ENCODE results near the gene TPRN. TPM values are rescaled to one million over a fixed set of nuclear protein-coding genes. Genes with fewer than 3 reads are reported as not detected.

The TPRN gene
- total RNA-seq, 2 experiments from 2014 or later, result 11.1 to 11.9 TPM

DNA sequence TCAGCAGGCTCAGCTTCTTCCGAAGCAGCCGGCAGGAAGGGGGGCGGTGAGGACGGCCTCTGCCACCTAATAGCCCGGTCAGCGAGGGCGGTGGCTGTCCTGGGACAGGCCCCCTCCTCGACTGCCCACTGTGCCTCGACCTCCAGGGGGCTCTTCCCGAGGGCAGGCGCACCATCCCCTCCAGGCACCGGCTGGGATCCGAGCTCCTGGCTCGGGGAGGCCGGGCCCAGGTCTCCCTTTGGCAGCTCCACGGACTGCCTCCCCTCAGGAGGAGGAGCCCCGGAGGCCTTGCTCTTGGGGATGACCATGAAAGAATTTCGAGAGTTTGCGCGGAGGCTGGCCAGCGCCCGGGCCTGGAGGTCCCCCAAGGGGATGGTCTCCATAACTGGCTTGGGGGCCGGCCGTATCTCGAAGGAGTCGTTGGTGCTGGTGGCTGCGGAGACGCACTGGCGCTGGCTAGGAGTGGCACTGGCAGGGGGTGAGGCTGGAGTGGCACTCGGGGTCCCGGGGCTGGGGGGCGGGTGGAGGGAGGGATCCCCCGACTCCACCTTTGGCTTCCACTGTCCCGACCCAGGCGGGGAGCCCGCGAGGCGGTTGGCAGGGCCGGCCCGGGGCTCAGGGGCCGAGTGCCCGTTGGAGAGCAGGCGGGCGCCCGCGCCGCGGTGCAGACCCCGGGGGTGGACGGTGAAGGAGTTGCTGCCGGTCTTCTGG lies 975 bp downstream of the TPRN start:
- POLR2A ChIA-PET, result interaction anchor here (1.8 kb wide), 1 partner anchor 11 kb away, joined by 4 read pairs; the partner anchor contains the start of genes ANAPC2 and SSNA1

DNA sequence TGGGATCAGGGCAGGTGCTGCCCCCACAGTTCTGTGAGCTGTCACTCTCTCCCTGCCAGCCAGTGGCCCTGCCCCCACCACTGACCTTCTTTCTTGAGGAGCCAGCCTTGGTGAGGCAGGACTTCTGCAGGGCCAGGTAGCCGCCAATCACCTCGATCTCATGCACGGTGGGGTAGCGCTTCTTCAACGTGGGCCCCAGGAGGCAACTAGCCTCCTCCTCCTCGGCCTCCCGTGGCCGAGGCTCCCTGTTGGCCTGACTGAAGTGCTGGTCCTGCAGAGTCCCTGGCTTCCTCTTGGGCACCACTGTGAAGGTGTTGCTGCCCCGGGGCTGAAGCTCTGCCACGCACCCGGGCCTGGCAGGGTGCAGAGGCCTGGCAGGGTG lies 1.6 kb downstream of the TPRN start:
- CTCF ChIA-PET, result interaction anchor here (0.6 to 1.6 kb wide), 3 partner anchors 10 to 150 kb away, joined by 3 to 6 read pairs (median 5); partner anchors contain the start of genes ANAPC2 and SSNA1
- POLR2A ChIA-PET, result interaction anchor here (1.8 kb wide), 1 partner anchor 10 kb away, joined by 4 read pairs; the partner anchor contains the start of genes ANAPC2 and SSNA1

More for the DNA sequence above, 975 bp downstream of the TPRN start:
- CTCF ChIA-PET, result interaction anchor here (0.6 to 1.6 kb wide), 2 partner anchors 37 to 150 kb away, joined by 3 to 6 read pairs; no protein-coding TSS in a partner anchor

DNA sequence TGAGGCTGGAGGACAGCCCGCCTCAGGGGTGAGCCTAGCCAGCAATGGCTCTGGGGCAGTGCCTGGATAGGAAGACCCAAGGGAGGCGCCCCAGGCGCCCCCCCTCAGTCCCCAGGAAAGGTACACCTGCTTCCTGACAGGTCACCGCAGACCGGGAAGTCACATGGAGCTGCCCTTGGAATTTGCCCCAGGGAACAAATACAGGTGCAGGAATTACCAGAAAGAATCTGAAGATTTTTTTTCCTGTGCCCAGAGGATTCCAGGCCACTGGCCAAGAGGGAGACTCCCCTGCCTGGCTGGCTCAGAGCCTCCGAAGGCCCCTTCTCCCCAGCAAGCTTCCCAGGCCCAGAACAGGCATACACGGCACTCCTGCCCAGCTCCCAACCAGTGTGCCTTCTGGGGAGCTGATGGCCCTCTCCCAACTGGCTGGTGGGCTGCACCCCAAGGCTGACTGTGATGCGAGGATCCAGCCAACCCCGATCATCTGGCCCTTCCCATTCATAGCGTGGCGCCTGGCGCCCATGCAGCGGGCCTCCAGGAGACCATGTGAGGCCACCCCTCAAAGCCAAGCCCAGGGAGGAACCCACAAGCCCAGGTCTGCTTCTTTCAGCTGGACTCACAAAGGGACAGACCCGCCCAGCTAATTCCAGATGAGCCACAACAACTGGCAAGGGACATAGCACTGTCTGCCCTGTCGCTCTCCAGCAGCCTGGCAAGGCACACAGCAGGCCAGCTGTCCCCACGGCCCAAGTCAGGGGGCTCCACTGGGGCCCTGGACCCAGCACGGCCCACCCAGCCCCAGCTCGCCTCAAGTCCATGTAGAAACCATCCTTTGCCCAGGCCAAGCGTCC lies 2.3 kb downstream of the TPRN start:
- POLR2A ChIA-PET, result interaction anchor here (1.8 kb wide), 1 partner anchor 10 kb away, joined by 4 read pairs; the partner anchor contains the start of genes ANAPC2 and SSNA1
- CTCF ChIA-PET, result interaction anchor here (0.8 to 1.6 kb wide), 3 partner anchors 9 to 38 kb away, joined by 3 to 6 read pairs (median 5); partner anchors contain the start of genes ANAPC2 and SSNA1

DNA sequence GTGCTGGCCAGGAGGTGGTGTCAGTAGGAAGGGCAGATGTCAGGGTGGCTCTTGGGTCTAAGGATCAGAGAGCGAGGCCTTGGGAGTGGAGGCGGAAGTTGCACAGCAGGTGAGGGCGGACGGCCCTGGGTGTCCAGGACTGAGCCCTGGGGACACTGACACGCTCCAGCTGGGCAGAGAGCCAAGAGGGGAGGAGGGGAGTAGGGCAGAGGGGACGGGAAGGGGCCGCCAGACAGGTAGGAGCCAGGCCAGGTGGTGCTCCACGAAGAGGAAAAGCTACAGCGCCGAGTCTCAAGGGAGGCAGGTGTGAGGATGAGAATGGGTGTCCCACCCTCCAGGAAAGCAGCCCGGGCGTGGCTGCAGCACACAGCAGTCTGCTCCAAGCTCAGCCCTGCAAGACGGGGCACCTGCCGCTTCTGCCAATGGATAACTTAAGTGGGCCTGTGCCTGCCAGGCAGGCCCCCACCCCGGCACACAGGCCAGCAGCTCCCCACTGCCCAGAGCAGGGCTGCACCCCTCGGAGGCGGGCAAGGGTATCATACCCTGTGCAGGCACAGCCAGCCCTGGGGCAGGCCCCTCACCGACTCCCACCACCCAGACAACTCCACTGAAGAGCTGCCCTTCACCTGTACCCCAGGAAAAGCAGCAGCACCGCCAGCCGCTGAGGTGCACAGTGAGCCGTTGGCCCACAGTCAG lies 4.9 kb downstream of the TPRN start:
- ChIA-PET CTCF (interaction anchor here (0.6 to 1.4 kb wide), 4 partner anchors 7 to 81 kb away, joined by 3 to 4 read pairs (median 3); partner anchors contain the start of genes ANAPC2, DPP7, NDOR1 and SSNA1), POLR2A (interaction anchor here (0.5 kb wide), 1 partner anchor 398 kb away, joined by 3 read pairs; no protein-coding TSS in a partner anchor)

GRCh38 chr9:137194909-137195308 lies 5.6 kb downstream of the TPRN start:
- CTCF ChIA-PET, result interaction anchor here (1.0 to 1.4 kb wide), 2 partner anchors 10 to 80 kb away, joined by 3 to 4 read pairs; partner anchors contain the start of genes DPP7, NDOR1 and TMEM203
- POLR2A ChIA-PET, result no interaction called here

DNA sequence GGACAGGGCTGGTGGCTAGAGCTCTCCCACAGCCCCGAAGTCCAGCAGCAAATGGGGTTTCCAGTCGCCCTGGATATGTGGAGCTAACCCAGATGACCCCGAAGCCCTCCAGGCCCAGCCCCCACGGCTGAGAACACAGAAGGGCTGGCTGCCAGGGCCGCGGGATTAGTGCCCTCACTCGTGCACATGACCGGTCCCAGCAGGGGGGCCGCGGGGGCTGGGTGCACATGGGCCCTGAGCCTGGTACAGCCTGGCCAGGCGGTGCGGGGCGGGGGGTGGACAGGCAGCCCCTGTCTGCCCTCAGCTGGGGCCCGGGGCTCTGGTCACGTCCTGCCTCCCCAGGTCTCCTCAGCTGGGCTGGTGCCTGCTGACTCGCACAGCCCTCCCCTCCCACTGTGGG lies 6.2 kb downstream of the TPRN start:
- ChIA-PET CTCF (interaction anchor here (1.2 to 1.4 kb wide), 2 partner anchors 10 to 11 kb away, joined by 3 to 4 read pairs; partner anchors contain the start of genes NDOR1 and TMEM203), POLR2A (no interaction called here)

DNA sequence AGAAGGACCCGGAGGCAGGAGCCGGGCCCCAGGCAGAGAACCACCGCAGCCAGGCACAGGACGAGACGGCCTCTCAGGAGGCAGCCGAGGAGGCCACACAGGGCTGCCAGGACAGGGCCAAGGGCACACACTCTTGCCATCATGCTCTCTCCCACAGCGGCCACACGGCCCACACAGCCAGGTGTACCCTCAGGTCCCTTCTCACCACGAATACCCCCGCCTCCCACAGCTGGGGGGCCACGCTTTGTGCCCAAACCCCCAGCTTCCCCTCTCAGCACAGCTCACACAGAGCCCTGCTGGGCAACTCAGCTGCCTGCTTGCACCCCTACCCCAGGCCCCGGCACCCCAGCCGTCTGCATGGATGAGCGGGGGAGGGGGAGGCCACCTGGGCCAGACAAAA lies 6.8 kb downstream of the TPRN start:
- ChIA-PET CTCF (interaction anchor here (1.2 kb wide), 1 partner anchor 10 kb away, joined by 3 read pairs; no protein-coding TSS in a partner anchor), POLR2A (no interaction called here)

- ChIA-PET CTCF (interaction anchor here (1.7 kb wide), 1 partner anchor 44 kb away, joined by 4 read pairs; no protein-coding TSS in a partner anchor), POLR2A (interaction anchor here (0.6 kb wide), 1 partner anchor 55 kb away, joined by 5 read pairs; no protein-coding TSS in a partner anchor)
These were observed 7.7 kb downstream of the TPRN start for GRCh38 chr9:137192859-137193258.

GRCh38 chr9:137192448-137192780 lies 8.1 kb downstream of the TPRN start:
- ChIA-PET CTCF (interaction anchor here (0.5 to 1.7 kb wide), 2 partner anchors 44 to 67 kb away, joined by 4 to 5 read pairs; no protein-coding TSS in a partner anchor), POLR2A (interaction anchor here (0.6 kb wide), 1 partner anchor 56 kb away, joined by 5 read pairs; no protein-coding TSS in a partner anchor)

- ChIA-PET CTCF (interaction anchor here (0.5 to 1.7 kb wide), 2 partner anchors 45 to 66 kb away, joined by 4 to 5 read pairs; no protein-coding TSS in a partner anchor), POLR2A (interaction anchor here (0.6 kb wide), 1 partner anchor 63 kb away, joined by 3 read pairs; no protein-coding TSS in a partner anchor)
These were observed 8.7 kb downstream of the TPRN start for GRCh38 chr9:137191691-137192447.

- POLR2A ChIA-PET, result interaction anchor here (0.6 kb wide), 1 partner anchor 63 kb away, joined by 3 read pairs; no protein-coding TSS in a partner anchor
- CTCF ChIA-PET, result no interaction called here
These were observed 9.3 kb downstream of the TPRN start for GRCh38 chr9:137191245-137191644.

GRCh38 chr9:137190315-137190856 lies 10.2 kb downstream of the TPRN start:
- POLR2A ChIA-PET, result interaction anchor here (0.5 to 3.4 kb wide), 4 partner anchors 46 to 60 kb away, joined by 3 to 19 read pairs (median 4); partner anchors contain the start of gene TUBB4B
- CTCF ChIA-PET, result interaction anchor here (0.5 to 3.1 kb wide), 4 partner anchors 12 to 326 kb away, joined by 3 to 21 read pairs (median 4); partner anchors contain the start of genes GRIN1 and TPRN

GRCh38 chr9:137189297-137190295 lies 10.9 kb downstream of the TPRN start:
- ChIA-PET CTCF (interaction anchor here (0.8 to 3.2 kb wide), 13 partner anchors 9 to 155 kb away, joined by 3 to 21 read pairs (median 4); partner anchors contain the start of genes GRIN1, RNF224, SLC34A3 and TPRN), POLR2A (interaction anchor here (0.8 to 3.4 kb wide), 10 partner anchors 11 to 382 kb away, joined by 3 to 19 read pairs (median 4); partner anchors contain the start of genes TPRN and TUBB4B)

- POLR2A ChIA-PET, result interaction anchor here (0.8 to 3.4 kb wide), 11 partner anchors 10 to 381 kb away, joined by 3 to 19 read pairs (median 4); partner anchors contain the start of gene TPRN
- CTCF ChIA-PET, result interaction anchor here (0.8 to 3.2 kb wide), 17 partner anchors 8 to 154 kb away, joined by 3 to 21 read pairs (median 4); partner anchors contain the start of genes GRIN1, NPDC1, RNF224 and SLC34A3
These were observed 11.8 kb downstream of the TPRN start, which contains the start of the genes ANAPC2 and SSNA1 for GRCh38 chr9:137188490-137189296. Gene ANAPC2, minus strand, starts transcription at chr9:137188560. Its CDS starts 28 bp downstream, at chr9:137188532. Gene SSNA1, plus strand, starts transcription at chr9:137188676. Its CDS starts 51 bp downstream, at chr9:137188727.

All from activated CD8-positive, alpha-beta memory T cell treated with anti-CD3 and anti-CD28 coated beads for 36 hours (primary cell).